Heart right ventricle (tissue), 16 donors: ENCODE measurements around the gene AP3S2. TPM values are rescaled to one million over a fixed set of nuclear protein-coding genes. Genes with fewer than 3 reads are reported as not detected.

Experiments used
- ATAC-seq, 8 donors: fragments of 200-7000 bp; cut with Tn5 transposase; one replicate each; pipeline ENCODE4 v1.9.1; 2020; ENCODE audit warnings: mild to moderate bottlenecking in 8 of 8, moderate library complexity in 8 of 8, moderate number of reproducible peaks in 1 of 8
- DNase-seq, 2 donors: peaks; one replicate each; pipeline ENCODE4 v3.0.0-alpha.2; 2020
- H3K27ac ChIP-seq, 10 donors: fragments of 200-600 bp; sonication (generic) in 2 of 10; one replicate each; pipeline versions ENCODE4 v1.5.0 to v1.8.0; 2020 to 2022; ENCODE audit warnings: mild to moderate bottlenecking in 3 of 10
- H3K27me3 ChIP-seq, 7 donors: fragments of 200-600 bp; one replicate each; pipeline ENCODE4 v1.8.0; 2021 to 2022; ENCODE audit warnings: mild to moderate bottlenecking in 2 of 7
- H3K36me3 ChIP-seq, 9 donors: fragments of 200-600 bp; sonication (generic) in 1 of 9; one replicate each; pipeline versions ENCODE4 v1.5.0 to v1.8.0; 2020 to 2022; ENCODE audit warnings: mild to moderate bottlenecking in 2 of 9
- H3K4me1 ChIP-seq, 9 donors: fragments of 200-600 bp; sonication (generic) in 1 of 9; one replicate each; pipeline versions ENCODE4 v1.5.0 to v1.8.0; 2020 to 2022; ENCODE audit warnings: mild to moderate bottlenecking in 4 of 9
- H3K4me3 ChIP-seq, 10 donors: fragments of 200-600 bp; sonication (generic) in 2 of 10; one replicate each; pipeline versions ENCODE4 v1.5.0 to v1.8.0; 2020 to 2022; ENCODE audit warnings: mild to moderate bottlenecking in 7 of 10, moderate library complexity in 2 of 10
- H3K9me3 ChIP-seq, 11 donors: fragments of 200-600 bp in 10 of 11; sonication (generic) in 2 of 11; one replicate each; pipeline versions ENCODE4 v1.5.0 to v1.8.0; 2013 to 2022; ENCODE audit warnings: mild to moderate bottlenecking in 2 of 11, control low read depth in 1 of 11, moderate library complexity in 1 of 11
- CTCF ChIP-seq, 9 donors: fragments of 200-600 bp; sonication (generic) in 2 of 9; IDR thresholded peaks; one replicate each; pipeline versions ENCODE4 v1.5.0 to v1.8.0; 2021 to 2022; ENCODE audit warnings: antibody characterized with exemption in 9 of 9, mild to moderate bottlenecking in 5 of 9, moderate library complexity in 1 of 9
- whole genome bisulfite sequencing, 2 donors: extraction: QIAGEN DNeasy Blood & Tissue Kit; methylation state at CpG; one replicate each; pipeline ENCODE4 v1.1.7; 2013; ENCODE audit warnings: inconsistent platforms in 1 of 2; 5-methylcytosine and 5-hydroxymethylcytosine counted together
- intact Hi-C, 10 donors: fragments of 100-400 bp; cut with DNase I; formaldehyde crosslinking; loops; one replicate each; pipeline versions ENCODE4 v1.11.1 to v1.14.2; 2022
- polyA plus RNA-seq, 2 donors: library from polyadenylated mRNA; stranded (reverse); fragments of 200-250 nt; gene quantifications; one replicate each; pipeline ENCODE4 v1.2.3, GENCODE V29; 2013
- total RNA-seq, 10 donors: library from RNA; stranded (reverse); fragmentation: NEBNext Ultra II Directional in 3 of 10; extraction: Animal tissue kit (Norgen Biotek cat#: 25700) in 3 of 10; gene quantifications; one replicate each; pipeline versions ENCODE4 v1.2.1 to v1.2.4, GENCODE V29; 2021 to 2023
- donor health status: Arrhythmogenic right ventricular cardiomyopathy.
- donor health status: ischemic (EF 13 %, LVEDD 7.1; RV severe dilation, severe dysfunction).
- donor health status: healthy with polysubstance abuse.
- donor health status: DM: no; HTN: yes; CAD: no.
- donor health status: DM: no; HTN: no; CAD: no.
- donor health status: ischemic (EF 25% LVEDD 6.9; RV normal size, moderate dysfunction).
- donor health status: ischemic (EF 25% LVEDD 5.7; RV mildly dilated, moderate dysfunction).
- donor health status: healthy.
- donor health status: DM: yes; HTN: yes; CAD: no.
- donor health status: Ischemic cardiomyopathy.
- donor health status: ischemic (EF 35%, LVEDD 5.7; RV mildly dilated, moderate dysfunction).
- donor health status: nonischemic (EF 11% LVEDD 7.7; RV severe dilation, severe dysfunction).
- donor health status: DM: yes; HTN: yes; CAD: no.
- donor health status: PGD.
- donor health status: ischemic (EF 29% LVEDD 5.4; RV normal size, mild dysfunction).
- donor health status: nonischemic (EF 23%, LVEDD 6.1; RV moderate dilation, normal function).

AP3S2 gene
- total and polyA plus RNA-seq, 12 donors: 16.8 to 55.5 (median 45.5) TPM

DNA sequence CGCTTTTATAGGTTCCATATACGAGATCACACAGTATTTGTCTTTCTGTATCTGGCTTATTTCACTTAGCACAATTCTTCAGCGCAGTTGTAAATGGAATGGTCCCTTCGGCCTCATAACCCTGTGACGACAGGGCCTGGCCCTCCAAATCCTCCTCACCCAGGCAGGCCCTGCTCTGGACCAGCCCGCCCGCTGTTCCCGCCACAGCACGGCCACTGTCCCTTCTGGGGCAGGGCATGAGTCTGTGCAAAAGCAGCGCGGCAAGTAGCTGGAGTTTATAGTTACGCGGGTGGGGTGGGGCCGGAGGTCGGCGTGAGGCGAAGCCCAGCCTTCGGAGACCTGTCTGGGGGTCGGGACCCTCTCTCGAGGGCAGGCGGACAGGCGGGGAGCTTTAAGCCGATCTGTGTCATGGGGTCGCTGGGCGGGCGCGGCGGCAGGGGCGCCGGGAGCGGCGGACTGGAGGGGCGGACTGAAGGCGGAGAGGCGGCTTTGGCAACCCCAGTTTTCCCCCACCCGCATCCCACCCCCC lies 18.4 kb upstream of the AP3S2 start:
- peak overlapping the region in 9 of 10 donors; percentile 76 to 89 (median 81) for H3K27ac ChIP-seq
- no peak for TF ChIP-seq CTCF (IDR thresholded peaks at IDR 0.05)

GRCh38 chr15:89910891-89911626 lies 17.3 kb upstream of the AP3S2 start:
- ATAC-seq (peak in 4 of 8 donors; percentile 37 to 52 (median 38)), DNase-seq (no peak)
- Histone ChIP-seq H3K27me3 (peaks cover 0 to 9% (median 0%) of the 10 kb centered on the region in 7 donors), H3K4me1 (peaks cover 5 to 24% (median 16%) of the 10 kb centered on the region in 9 donors), H3K27ac (peak overlapping the region in 1 of 10 donors; percentile 89), H3K9me3 (no peaks in the 10 kb centered on the region), H3K4me3 (peak overlapping the region in 1 of 10 donors; percentile 88), H3K36me3 (peaks cover 0 to 47% (median 5%) of the 10 kb centered on the region in 9 donors)
- intact Hi-C loops: loop anchor here in 4 of 10 donors (5.0 to 10.0 kb wide), 3 partner anchors 56 to 161 kb away; partner anchors contain the start of gene ZNF710 (in 1 of the 4)
- 80 to 86% methylated on average over 6 of the region's 6 CpGs for WGBS, 2 donors
- TF ChIP-seq CTCF (IDR thresholded peaks at IDR 0.05): no peak

More for the DNA sequence above, 18.4 kb upstream of the AP3S2 start:
- Histone ChIP-seq H3K4me3 (peak overlapping the region; percentile 53 to 95 (median 81)), H3K9me3 (no peaks in the 10 kb centered on the region), H3K27me3 (peaks cover 0 to 9% (median 0%) of the 10 kb centered on the region in 7 donors), H3K36me3 (peaks cover 0 to 36% (median 5%) of the 10 kb centered on the region in 9 donors), H3K4me1 (peaks cover 5 to 24% (median 16%) of the 10 kb centered on the region in 9 donors)
- ATAC-seq: peak; percentile 80 to 90 (median 84)
- 2 to 3% methylated on average over 36 of the region's 36 CpGs for WGBS, 2 donors
- intact Hi-C loops: loop anchor here in 4 of 10 donors (5.0 to 10.0 kb wide), 3 partner anchors 55 to 160 kb away; partner anchors contain the start of gene ZNF710 (in 1 of the 4)
- DNase-seq: peak; percentile 23 to 37

GRCh38 chr15:89909611-89910010 lies 15.8 kb upstream of the AP3S2 start:
- no peak for TF ChIP-seq CTCF (IDR thresholded peaks at IDR 0.05)
- WGBS, 2 donors: 45 to 76% methylated on average over 1 to 2 of the region's 2 CpGs
- peaks cover 0 to 9% (median 0%) of the 10 kb centered on the region in 7 donors for H3K27me3 ChIP-seq
- ATAC-seq (no peak), DNase-seq (no peak)
- H3K27ac ChIP-seq: no peak overlapping the region
- H3K36me3 ChIP-seq: peaks cover 0 to 60% (median 5%) of the 10 kb centered on the region in 9 donors
- no peak overlapping the region for H3K4me3 ChIP-seq
- intact Hi-C loops: loop anchor here in 5 of 10 donors (5.0 to 10.0 kb wide), 4 partner anchors 58 to 165 kb away; partner anchors contain the start of gene ZNF710 (in 1 of the 5)
- H3K9me3 ChIP-seq: no peaks in the 10 kb centered on the region
- H3K4me1 ChIP-seq: peaks cover 5 to 24% (median 16%) of the 10 kb centered on the region in 9 donors

DNA sequence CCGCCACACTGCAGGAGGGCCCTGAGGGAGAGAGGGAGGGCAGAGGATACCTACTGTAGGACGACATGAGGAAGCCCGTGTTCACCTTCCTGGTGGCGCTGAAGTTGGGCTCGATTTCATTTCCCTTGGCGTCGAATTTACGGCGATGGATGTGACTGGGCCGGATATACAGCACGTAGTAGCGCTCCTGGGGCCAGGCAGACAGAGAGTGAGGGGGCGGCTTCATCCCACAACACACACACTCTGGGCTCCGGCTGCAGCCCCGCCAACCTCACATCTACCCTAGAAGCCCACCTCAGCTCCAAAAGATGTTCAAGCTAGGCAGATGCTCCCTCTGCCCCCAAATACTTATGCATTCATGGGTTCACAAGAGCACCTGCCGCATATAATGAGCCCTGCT lies 14.4 kb upstream of the AP3S2 start:
- no peak for ATAC-seq

More for the DNA sequence above, 14.4 kb upstream of the AP3S2 start:
- H3K36me3 ChIP-seq: peaks cover 0 to 74% (median 15%) of the 10 kb centered on the region in 9 donors
- peaks cover 5 to 21% (median 13%) of the 10 kb centered on the region in 9 donors for H3K4me1 ChIP-seq
- peaks cover 0 to 6% (median 0%) of the 10 kb centered on the region in 7 donors for H3K27me3 ChIP-seq
- H3K27ac ChIP-seq: no peak overlapping the region
- no peak for TF ChIP-seq CTCF (IDR thresholded peaks at IDR 0.05)
- no peak for DNase-seq
- WGBS, 2 donors: 90 to 93% methylated on average over 16 of the region's 16 CpGs
- no peaks in the 10 kb centered on the region for H3K9me3 ChIP-seq
- intact Hi-C loops: loop anchor here in 1 of 10 donors (10.0 kb wide), 1 partner anchor 167 kb away; no protein-coding TSS in a partner anchor
- H3K4me3 ChIP-seq: no peak overlapping the region
